Renal cortex interstitium (tissue), 11 donors: Measurements from ENCODE around the gene NXN. TPM values are rescaled to one million over a fixed set of nuclear protein-coding genes. Genes with fewer than 3 reads are reported as not detected.
"Not testable (repeated sequence)": the region's sequence is repeated elsewhere in the genome, so short reads cannot be mapped to it uniquely, and the experiment has no call there.

ENCODE experiments used
- DNase-seq, 11 donors: peaks; one replicate each; pipeline ENCODE4 v3.0.0-alpha.2; 2013; ENCODE audit warnings: low read depth in 9 of 11, low spot score in 4 of 11; ENCODE audit errors: extremely low read depth in 1 of 11
- polyA plus RNA-seq, 3 donors: library from polyadenylated mRNA; unstranded; fragments of 120-200 nt; gene quantifications; one replicate each; pipeline ENCODE4 v1.2.1, GENCODE V29; 2013; ENCODE audit not compliant: insufficient read length in 3 of 3

Gene NXN
- polyA plus RNA-seq, 3 donors: 29.9 to 38.5 (median 33.1) TPM

DNA sequence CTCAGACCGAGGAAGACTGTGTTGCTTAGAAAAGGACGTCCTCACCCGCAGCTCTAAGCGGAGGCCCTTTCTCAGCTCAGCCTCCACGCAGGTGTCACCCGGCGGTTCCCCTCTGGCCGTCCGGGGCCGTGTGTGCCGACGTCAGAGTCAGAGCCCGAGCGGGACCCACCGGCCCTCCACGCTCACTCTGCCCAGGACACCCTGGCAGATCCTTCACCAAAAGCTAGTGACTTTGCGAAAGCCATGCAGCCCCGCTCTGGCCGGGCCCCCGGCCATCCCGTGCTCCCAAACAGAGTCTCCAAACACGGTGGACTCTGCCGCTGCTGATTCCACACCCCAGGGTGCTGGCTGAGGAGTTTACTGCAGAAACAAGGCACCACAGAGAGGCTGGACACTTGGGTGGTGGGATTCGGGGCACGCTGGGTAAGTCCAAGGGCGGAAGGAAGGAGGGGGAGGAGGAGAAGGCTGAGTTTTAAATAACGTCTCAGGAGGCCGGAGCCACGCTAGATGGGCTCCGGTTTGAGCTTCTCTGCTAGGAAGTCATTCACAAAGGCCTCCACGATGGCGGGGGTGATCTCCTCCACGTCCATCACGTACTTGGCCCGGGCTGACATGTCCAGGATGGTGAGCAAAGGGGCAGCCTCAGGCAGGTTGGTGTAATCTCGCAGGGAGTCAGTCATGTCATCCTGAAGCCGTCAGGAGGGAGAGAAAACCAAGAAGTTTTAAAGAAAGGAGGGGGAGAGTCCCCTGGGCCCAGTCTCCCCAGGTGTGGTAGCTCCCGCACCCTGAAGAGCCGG, 178.9 kb downstream of the NXN start:
- no peak for DNase-seq

DNA sequence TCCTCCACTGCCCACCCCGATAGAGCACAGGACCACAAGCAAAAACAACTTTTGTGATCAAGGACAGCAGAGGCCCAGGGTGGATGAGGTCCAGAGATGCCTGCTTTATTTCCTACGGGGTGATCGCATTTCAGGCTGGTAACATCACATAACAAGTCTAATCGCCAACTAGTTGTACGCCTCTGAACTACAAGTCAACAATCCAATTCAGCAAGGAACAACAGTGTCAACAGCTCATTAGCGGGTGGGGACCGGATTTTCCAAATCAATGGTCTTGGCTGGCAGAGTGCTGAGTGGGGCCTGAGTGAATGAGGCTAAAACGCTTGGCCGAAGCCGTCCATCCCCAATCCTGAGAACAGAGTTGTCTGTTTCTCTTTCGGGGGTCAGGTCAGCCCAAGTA, 180.3 kb downstream of the NXN start:
- DNase-seq: no peak

DNA sequence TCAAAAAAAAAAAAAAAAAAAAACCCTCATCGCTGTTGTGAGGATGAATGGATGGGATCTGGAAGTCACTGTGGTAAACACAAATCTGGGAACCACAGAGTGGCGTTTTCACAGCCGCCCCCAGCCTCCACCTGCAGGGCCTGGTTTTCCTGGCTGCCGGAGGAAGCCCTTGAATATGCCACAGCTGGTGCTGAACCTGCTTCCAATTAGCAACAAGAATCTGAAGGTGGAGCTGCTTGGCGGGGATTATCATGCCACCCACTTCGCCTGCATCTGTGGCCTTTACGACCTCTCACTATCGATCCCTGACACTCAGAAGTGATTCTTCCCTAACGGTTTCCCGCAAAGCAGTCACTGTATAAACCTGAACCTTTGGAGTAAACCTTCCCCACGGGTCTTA, 181.3 kb downstream of the NXN start:
- DNase-seq: no peak

DNA sequence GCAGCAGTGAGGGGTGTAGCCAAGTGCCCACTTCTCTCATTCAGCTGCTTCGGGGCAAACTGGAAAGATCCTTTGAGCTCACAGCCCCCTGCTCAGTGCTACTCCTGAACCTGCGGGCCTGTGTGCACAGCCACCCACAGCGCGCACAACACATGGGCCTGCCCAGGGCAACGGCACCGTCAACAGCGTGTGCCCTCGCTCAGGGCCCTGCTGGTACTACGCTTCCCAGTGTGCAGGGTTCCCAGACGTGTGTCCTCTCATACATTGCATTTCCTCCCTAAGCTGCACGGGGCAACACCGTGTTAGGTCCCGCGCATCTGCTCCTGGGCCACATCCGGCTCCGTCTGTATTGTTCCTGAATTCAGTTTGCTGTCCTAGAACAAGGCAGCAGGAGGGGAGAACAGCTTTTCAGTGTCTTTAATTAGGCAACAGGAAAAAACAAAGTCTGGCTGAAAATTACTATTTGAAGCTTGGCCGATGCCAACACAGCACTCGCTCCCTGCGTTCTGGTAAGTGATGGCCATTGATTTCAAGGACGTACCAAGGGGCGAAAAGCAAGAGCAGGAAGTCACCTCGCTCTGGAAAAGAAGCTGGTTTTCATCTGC, 182.2 kb downstream of the NXN start:
- DNase-seq: no peak

DNA sequence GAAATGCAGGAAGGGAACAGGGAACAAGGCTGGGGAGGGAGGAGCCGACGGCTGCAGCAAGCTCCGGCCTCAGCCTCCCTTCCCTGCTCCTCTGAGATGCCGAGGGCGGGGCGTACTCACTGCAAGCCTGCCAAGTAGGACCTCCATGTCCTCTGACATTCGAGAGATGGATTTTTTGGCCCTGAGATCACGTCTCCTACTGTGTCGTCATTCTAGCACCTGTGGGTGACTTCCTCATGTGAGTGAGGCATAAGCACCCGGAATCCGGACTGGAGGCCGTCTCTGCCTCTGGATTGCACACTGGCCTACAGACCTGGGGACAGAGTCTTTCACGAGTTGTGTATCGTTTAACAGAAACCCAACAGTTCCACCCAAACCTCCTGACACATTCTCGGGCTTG, 183.0 kb downstream of the NXN start:
- no peak for DNase-seq

DNA sequence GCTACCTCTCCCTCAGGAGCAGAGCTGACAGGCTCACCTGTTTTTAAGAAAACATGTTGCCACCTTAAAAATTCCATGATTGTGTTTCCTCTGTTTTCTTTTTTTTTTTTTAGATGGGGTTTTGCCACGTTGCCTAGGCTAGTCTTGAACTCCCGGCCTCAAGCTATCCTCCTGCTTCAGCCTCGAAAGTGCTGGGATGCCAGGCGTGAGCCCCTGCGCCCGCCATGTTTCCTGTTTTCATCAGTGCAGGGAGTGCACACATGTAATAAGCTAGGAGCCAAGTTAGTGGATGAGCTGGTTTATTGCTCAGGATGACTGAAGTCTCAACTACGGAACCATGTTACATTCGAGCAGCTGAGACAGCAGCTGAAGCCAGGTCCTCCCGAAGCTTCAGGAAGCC, 183.9 kb downstream of the NXN start:
- DNase-seq: no peak

DNA sequence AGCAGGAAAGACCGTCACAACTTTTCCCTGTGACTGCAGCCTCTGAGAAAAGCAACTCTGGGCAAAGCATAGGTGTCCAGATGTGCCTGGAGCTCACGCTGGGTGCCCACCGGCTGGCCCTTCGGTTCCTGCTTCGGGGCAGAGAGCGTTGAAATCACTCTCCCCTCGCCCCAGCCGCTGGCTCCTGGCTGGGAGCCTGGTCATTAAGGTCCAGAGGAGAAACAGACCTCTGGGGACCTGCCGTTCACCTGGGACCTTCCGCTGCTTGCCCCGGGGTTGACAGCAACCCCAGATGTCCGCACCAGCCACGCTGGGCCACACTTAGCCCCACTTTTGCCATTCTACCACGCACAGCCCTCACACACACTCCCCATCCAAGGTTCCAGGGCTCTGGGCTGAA, 184.3 kb downstream of the NXN start:
- DNase-seq: no peak

DNA sequence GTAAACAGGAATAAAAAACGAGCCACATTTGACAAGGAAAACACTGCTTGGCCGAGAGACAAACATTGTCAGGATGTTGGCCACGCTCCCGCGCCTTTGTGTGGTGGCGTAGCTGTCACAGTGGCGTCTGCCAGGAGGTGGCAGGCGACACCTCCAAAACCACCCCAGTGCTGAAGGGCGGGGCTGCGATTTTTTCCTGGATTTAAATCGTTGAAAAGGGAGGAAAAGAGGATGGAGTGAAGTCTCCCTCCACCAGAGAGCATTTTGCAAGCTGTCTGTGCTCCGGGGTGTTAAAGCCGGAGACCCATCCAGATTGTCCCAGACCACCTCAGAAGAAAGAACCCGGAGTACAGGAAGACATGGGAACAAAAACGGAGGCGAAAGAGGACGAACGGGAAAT, 184.7 kb downstream of the NXN start:
- peak; percentile 57 to 78 (median 72) for DNase-seq

DNA sequence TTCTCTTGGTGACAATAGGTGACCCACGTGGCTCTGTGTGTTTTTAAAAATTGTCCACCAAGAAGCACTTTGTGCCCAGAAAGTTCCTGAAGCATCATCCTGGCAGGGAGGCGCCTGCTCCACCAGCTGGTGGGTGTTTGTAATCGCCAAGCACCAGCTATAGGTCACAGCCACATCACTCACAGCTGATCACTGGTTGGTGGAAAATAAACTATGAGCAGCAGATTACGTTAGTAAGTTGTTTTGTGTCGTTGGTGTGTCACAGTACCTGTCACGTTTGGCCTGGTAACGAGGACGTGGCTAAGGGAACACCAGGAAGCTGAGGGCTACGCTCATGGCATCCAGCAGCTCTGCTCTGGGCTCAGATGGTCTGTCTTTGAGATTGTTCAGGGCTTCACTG, 187.3 kb downstream of the NXN start:
- DNase-seq: no peak

DNA sequence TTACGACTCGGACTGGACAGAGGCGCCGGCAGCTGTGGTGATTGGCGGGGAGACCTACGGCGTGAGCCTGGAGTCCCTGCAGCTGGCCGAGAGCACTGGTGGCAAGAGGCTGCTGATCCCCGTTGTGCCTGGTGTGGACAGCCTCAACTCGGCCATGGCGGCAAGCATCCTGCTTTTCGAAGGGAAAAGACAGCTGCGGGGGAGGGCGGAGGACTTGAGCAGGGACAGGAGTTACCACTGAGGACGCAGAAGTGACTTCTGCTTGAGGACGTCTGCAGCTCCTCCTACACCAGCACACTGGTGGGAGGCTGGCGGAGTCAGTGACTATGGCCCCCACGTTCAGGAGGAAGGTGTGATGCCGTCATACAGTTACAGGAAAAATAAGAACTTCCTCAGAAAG, 187.7 kb downstream of the NXN start:
- no peak for DNase-seq

DNA sequence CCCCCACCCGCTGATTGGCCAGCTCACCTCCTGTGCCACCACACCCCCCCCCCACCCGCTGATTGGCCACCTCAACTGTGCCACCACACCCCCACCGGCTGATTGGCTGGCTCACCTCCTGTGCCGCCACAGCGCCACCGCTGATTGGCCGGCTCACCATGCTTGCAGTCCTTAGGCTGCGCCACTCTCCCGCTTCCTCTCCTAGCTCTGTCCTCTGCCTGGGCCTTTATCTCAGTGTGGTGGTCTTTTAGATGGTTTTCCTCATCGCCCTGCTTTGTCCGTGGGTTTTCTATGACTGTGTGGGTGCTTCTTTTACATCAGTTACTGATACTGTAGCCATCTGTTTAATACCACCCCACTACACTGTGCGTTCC, 188.7 kb downstream of the NXN start:
- not testable (repeated sequence) for DNase-seq

DNA sequence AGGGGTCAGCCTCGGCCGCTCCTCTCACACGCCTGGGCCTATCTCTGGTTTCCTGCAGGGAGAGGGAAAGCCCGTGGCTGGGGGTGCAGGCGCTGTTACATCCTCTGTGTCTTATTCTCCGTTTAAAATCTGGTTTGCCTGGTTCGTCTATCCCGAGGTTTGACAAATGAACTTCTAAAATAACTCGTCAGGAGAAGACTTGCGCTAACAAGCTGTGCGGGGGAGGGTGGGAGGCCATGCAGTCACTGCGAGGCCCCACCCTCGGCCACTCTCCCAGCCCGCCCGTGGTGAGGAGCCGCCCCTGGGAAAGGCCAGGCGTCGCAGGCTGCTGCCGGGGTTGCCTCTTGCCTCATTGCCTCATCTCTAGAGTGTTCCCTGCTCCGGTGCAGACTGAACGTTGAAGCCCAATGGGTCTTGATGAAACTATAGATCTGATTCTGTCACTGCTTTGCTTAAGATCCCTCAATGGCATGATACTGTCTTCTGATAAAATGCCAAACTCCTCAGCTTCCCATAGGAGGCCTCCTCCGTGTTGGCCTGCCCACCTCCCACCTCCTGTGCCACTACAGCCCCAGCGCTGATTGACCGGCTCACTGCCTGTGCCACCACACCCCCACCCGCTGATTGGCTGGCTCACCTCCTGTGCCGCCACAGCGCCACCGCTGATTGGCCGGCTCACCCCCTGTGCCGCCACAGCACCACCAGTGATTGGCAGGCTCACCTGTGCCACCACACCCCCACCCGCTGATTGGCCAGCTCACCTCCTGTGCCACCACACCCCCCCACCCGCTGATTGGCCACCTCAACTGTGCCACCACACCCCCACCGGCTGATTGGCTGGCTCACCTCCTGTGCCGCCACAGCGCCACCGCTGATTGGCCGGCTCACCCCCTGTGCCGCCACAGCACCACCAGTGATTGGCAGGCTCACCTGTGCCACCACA, 189.4 kb downstream of the NXN start:
- peak in 2 of 11 donors; percentile 47 to 51 for DNase-seq

DNA sequence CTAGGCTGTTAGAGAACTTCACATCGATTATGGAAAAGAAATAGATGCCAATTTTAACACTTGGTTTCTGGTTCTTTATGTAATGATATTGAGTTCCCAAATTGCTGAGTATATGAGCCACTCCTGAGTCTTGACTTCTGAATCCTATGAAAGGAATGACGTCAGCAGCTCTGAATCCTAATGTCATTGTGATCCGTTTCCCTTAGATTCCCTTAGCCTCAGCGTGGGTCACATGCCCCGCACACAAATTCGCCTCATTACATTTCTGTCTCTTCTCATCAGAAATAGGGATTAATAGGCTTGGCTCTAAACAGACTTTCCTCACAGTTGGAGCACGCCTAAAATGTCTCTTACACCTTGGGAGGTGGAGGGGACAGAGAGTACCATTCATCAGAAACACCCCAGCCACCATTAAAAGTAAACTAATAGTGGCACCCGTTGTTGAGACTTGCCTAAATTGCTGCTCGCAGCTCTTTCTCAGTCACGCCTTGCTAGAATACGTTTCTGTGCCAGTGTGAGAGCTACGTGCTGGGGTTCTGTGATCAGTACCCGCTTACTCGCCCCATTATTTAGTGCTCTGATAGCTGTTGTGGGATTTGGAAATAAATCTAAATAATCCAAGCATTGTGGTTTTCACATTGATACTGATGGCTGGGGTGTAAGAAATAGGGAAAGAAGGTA, 190.3 kb downstream of the NXN start:
- no peak for DNase-seq

DNA sequence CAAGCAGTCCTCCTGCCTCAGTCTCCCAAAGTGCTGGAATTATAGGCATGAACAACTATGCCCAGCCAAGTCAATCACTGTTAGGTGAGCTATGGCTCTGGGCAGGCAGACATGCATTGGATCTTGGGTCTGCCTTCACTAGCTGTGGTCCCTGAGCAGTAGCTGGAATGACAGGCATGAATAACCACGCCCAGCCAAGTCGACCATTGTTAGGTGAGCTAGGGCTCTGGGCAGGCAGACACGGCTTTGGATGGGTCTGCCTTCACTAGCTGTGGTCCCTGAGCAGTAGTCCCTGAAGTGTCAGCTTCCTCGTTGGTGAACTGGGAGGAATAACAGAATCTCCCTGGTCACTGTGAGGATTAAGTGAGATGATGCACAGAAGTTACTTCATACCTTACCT, 191.0 kb downstream of the NXN start:
- no peak for DNase-seq

DNA sequence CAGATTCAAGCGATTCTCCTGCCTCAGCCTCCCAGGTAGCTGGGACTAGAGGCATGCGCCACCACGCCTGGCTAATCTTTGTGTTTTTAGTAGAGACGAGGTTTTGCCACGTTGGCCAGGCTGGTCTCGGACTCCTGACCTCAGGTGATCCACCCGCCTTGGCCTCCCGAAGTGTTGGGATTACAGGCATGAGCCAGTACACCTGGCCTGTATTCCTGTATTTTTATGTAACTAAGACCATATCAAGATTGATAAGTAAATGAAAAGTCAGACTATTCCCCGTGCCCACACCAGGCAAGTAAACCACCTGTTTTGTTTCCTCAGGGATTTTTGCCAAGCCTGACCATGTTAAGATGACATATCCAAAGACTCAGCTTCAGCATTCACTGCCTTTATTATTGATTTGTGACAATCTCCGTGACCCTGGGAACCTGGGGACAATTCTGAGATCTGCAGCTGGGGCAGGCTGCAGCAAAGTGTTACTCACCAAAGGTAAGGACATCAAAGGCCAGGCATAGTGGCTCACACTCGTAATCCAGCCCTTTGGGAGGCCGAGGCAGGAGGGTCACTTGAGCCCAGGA, 191.8 kb downstream of the NXN start:
- DNase-seq: no peak

DNA sequence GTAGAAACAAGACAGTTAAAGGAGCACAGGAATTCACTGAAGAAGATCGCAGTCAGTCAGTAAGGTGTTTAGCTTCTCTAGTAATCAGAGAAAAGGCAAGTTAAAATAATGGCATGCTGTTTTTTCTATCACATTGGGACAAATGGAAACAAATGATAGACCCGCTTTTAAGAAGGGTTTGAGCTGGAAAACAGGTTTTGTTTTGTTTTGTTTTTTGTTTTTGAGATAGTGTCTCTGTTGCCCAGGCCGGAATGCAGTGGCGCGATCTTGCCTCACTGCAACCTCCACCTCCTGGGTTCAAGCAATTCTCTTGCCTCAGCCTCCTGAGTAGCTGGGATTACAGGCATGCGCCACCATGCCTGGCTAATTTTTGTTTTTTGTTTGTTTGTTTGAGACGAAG, 193.7 kb downstream of the NXN start:
- DNase-seq: not testable (repeated sequence)

DNA sequence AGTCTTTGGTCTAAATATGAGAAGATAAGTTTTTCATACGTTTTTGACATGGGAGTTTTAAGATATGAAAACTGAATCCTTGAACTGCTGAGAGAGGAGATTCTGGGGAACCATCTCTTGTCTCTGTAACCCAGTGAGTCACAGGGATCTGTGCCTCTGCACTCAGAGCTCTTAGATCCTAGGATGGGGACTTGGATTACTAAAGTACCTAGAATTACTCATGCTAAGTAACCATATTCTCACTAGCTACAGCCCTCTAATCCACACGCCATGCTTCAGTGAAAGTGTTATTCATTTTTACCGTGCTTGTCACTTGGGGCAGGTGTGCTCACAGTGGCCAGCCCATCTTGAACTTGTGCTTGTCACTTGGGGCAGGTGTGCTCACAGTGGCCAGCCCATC, 195.4 kb downstream of the NXN start:
- DNase-seq: no peak

DNA sequence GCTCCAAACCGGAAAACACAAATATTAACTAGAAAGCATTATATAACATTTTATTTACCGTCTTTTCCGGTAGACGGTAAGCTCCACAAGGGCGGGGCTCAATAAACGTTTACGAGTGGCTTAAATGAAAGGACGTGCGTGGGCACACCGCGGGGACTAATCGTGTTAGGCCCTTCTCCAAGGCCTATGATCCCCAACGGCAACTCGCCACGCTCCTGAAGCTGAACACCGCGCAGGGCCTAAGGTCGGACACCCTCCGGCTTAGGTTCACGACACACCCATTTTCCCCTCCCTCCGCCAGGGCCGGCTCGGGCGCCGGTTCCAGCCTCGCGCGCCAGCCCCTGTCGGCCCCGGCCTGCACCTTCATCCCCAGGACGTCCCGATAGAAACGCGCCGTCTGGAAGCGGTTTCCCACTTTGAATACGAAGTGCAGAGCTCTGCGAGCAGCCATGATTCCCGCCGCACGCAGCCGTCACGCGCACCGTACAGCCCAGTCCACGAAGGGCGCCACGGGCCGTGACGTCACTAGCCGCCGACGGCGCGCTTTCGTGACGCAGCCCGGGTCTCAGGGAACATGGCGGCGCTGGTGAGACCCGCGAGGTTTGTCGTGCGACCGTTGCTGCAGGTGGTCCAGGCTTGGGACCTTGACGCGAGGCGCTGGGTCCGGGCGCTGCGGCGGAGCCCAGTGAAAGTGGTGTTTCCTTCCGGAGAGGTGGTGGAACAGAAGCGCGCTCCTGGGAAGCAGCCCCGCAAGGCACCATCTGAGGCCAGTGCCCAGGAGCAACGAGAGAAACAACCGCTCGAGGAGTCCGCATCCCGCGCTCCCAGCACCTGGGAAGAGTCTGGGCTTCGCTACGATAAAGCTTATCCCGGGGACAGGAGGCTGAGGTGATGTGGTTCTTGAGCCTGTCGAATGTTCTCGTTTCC, 197.5 kb downstream of the NXN start, which contains the start of the genes GLOD4 and MRM3:
Gene GLOD4 (minus strand): TSS at position 476 of the 927 bp plus-strand sequence. CDS start 25 bp downstream, at position 451.
Gene MRM3 (plus strand): TSS at position 549 of the 927 bp plus-strand sequence. CDS start 26 bp downstream, at position 575.
- peak; percentile 72 to 92 (median 88) for DNase-seq
